Stimulated activated naive CD8-positive, alpha-beta T cell treated with anti-CD3 and anti-CD28 coated beads, Interleukin-15, Interleukin-2, amounts not matched to agents 100 U/mL and 50 U/mL, for 24 hours (primary cell): ENCODE results near the gene MID1IP1.

Experiments
- ATAC-seq: fragments of 150-1000 bp; cut with Tn5 transposase; one replicate; pipeline ENCODE4 v1.10.0; 2021
- DNase-seq: peaks from one replicate; pipeline ENCODE4 v3.0.0; 2021

Gene MID1IP1

DNA sequence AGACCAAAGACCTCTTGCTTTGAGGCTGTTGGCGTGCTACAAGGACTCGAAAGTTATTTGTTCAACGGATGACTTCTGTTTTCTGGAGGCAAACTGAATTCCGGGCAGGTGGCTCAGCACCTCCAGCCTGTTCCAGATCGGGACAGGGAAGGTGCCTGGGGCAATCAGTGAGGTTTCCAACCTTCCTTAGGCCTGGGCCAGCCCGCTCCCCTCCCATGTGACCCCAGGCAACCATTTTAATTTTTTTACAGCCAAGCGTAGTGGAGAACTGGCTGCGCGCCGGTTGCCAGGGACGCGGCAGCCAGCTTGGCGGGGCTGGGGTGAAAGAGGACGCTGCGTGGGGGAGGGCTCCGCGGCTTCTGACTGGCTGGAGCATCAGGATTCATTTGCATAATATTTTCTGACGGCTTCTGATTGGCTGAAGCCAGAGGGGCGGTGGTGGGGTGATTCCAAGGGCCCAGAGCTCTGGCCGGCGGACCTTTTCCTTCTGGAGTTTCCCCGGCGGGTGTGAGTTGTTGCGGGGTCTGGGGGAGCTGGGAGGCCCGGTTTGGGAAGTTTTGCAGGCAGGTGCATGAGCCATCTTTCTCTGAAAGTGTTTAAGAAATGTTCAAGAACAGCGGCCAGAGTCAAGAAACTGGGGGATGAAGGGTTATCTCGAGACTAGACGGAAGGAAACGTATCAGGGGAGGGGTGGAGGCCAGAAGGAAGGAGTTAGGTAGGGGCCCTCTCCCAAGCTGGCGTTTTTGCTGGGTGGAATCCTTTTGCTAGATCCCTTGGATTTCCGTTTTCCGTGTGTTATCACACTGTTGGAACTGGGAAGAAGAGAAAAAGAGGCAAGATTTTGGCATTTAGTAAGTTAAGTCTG, at the start of gene MID1IP1:
Gene MID1IP1 (plus strand): TSS at position 479 of the 865 bp plus-strand sequence. CDS start 3,488 bp downstream, outside the sequence.
- DNase-seq (peak; percentile 74), ATAC-seq (peak; percentile 47)

GRCh38 chrX:38754102-38754790, 47.0 kb upstream of the MID1IP1 start:
- ATAC-seq (no peak), DNase-seq (peak; percentile 17)

DNA sequence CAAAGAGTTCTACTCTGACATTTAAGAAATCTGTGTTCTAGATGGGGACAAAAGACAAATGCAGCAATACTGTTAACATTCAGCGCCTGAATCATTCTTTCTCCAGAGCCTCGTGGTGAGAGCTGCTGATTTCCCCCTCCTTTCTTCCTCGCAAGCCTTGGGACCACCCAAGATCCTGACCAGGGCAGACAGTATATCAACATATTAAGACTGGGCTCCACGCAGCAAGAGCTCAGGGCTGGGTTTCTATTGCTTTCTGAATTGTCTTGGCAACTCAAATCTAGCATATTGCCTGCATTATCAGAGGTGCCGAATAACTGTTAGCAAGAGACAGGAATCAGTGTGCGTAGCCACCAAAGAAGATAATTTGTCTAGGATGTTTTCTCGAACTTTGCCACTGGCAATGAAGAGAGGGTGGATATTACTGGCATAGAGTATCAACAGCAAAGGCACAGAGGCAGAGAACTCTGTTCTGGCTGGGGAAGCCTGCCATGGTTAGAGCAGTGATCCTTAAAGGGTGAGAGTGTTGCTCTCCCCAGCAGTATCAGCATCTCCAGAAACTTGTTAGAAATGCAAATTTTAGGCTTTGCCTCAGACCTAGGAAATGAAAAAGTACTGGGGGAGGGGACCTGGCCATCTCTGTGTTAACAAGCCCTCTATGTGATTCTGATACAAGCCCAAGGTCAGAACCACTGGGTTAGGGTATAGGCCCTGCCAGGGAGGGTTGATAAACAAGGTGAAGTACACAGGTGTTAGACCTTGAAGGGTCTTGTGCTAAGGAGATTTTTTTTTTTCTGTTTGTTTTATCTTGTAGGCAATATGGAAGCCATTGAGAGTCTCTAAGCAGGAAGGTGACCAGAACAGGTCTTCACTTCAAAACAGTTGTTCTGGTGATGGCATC, 46.2 kb upstream of the MID1IP1 start:
- DNase-seq (no peak), ATAC-seq (no peak)

DNA sequence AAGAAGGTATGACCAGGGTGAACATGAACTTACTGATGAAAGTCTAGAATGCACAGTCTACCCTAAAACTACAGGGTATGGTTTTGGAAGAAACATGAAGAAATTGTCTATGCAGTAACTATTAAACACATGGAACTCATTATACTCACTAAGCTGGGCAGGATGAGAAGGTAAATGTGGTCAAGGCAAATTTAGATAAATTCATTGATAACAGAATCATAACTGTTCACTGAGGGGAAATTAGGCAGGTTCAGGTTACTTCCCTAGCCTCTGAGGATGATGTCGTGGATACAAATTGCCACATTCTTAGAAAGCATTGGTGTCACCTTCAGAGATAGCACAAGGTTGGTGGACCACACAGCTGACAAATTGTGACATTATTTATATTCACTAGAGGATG, 40.4 kb upstream of the MID1IP1 start:
- ATAC-seq, result no peak
- DNase-seq, result no peak

DNA sequence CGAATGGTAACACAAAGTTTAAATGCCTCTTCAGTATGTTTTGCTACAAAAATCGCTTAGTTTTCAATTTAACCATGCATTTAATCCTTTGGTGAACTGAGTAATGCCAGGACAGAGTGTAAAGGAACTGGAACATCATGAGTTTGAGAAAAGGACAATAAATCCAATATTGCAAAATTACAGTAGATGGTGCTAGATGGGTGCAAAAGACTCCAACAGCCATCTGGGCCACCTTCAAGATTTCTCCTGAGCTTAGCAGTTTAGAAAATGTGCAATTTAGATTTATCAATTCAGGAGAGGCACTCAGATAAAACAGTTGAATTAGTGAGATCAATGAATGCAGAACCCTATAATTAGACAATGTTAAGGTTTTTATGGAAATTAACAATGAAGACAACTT, 33.2 kb upstream of the MID1IP1 start:
- no peak for DNase-seq

DNA sequence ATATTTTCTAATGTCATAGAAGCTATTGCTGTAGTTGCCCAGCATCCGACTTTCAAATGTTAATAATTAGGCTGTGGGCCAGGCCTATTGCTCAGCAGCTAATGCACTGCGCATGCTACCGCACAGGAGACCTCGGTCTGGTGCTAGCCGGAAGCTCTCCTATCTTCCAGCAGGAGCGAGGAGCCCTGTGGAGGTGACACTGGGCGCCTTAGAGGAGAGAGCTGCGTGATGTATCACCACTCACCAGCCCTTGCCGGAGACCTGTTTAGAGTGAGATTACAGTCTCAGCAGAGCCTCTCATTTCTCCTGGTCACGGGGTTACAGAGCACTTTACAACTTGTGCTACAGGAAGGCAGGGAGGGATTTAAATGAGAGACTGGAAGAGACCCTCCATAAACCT, 31.1 kb upstream of the MID1IP1 start:
- ATAC-seq, result no peak
- DNase-seq, result no peak

More for the DNA sequence above, 33.2 kb upstream of the MID1IP1 start:
- no peak for ATAC-seq

DNA sequence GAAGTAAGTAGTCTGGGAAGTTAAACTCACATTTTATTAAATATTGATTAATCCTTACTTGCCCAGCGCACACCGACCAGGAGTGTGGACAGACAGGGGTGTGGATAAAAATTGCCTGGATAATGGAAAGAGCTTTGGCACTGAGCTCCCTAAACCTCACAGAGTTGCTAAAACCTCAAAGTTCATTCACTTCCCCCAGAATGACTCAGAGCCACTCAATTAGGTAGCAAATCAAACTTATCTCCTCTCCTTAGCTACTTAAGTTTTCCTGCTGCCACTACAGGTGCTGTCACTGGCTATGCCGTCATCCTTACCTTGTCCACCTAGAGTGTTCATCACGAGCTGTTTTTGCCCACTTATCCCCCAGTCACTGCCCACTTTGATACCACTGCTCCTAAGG, 27.0 kb upstream of the MID1IP1 start:
- ATAC-seq (peak; percentile 69), DNase-seq (no peak)

DNA sequence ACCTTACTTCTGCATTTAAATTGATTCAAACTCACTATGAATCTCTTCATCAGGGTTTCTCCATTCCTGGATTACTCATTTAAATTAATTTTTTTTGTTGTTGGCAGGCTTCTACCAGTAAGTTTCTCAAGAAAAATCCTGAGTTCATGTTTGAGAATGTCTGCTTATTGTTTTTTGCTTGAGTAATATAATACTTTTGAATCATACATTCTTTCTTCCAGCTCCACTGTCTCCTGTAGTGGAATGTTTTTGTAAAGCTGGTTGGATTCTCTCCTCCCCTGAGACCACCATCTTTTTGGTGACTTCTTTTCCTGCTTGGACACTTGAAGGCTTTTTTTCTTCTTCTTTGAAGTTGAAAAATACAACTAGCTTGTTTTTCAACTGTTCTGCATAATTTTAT, 4.3 kb upstream of the MID1IP1 start:
- DNase-seq, result no peak
- ATAC-seq, result no peak

DNA sequence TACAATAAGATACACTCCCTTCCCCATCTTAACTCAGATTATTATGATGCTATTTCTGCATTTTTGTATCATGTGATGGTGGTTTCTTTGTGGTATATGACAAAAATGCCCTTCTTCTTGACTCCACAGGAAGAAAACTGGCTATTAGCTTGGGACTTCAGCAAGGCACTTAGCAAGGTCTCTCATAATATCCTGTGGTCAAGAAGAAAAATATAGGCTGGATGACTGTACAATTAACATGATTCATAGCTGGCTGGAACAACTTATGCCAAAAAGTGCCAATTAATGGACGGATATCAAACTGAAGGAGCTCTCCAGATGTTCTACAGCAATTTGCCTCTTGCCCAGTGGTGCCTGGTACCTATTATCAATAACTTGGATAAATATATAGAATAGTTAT, 2.3 kb upstream of the MID1IP1 start:
- DNase-seq (no peak), ATAC-seq (no peak)

DNA sequence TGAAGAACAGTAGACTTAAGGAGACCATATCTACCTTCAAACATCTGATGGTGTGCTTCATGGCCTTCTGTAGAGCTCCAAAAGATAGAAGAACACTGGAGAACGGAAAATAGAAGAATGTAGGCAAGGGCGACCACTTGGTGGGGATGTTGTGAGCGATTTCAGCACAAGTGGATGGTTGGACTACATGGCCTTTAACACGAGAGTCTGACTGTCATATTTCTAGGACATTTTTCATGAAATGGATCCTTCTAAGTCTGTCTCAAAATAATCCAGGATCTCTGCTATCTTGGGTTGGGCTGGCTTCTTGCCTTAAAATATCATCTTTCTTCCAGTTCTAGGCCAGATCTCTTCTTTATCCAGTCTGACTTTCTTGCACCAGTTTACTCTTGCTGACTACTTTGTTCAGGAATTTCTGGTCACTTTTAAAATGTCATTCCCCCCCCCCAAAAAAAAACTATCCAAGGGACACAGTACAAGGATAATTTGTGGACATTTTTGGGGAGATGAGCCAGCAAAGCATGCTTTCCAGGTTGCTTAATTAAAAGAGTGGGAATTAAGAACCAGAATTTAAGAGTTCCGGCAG, 1.2 kb upstream of the MID1IP1 start:
- no peak for DNase-seq
- ATAC-seq, result no peak

DNA sequence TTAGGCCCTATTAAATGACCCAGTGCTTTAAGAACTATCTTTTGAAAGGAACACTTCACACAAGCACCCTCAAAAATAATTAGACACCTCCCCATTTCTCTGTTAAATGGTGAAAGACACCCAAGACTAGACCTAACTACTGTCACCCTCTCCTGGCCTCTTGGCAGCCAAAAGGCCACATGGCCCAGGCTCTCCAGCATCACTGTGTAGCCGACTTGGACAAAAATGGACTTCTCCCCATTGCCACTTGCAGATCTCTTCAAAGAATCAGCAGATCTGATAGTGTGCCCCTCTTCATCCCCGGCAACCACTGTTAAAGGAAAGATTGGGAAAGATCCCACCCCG, 2.0 kb downstream of the MID1IP1 start:
- DNase-seq, result no peak
- ATAC-seq, result no peak

DNA sequence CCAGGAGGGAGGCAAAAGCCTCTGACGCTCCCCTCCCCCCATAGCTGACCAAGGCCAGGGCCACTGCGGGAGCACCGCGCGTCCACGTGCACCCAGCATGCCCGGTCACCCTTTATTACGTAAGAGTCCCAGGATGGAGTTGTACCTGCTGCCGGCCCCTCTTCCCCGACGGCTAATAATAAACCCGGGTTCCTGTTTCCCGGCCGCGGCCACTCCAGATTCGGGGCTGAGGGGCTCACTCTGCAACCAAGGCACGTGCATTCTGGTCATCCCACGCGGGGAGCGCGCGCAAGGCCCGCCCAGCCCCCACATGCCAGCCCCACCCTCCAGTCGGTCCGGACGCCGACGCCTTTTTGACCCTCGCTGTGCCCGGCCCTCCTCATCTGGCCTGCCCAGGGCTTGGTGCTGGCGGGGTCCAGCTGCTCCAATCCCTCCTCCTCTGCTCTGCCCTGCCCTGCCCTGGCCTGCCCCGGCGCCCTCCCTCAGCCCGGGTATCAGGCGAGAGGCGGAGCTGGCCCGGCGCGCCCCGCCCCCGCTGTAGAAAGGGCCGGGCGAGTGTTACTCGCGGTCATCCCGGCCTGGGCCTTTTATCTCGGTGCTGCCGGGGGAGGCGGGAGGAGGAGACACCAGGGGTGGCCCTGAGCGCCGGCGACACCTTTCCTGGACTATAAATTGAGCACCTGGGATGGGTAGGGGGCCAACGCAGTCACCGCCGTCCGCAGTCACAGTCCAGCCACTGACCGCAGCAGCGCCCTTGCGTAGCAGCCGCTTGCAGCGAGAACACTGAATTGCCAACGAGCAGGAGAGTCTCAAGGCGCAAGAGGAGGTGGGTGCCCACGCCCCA, 2.6 kb downstream of the MID1IP1 start:
- ATAC-seq, result peak; percentile 83
- DNase-seq, result peak; percentile 81

- DNase-seq (no peak), ATAC-seq (peak; percentile 1)
These were observed 3.1 kb downstream of the MID1IP1 start for GRCh38 chrX:38804432-38804681.

- peak; percentile 22 for DNase-seq
- no peak for ATAC-seq
These were observed 3.6 kb downstream of the MID1IP1 start for GRCh38 chrX:38804682-38805431.

GRCh38 chrX:38805432-38806389, 4.5 kb downstream of the MID1IP1 start:
- ATAC-seq (peak; percentile 38), DNase-seq (peak; percentile 64)

DNA sequence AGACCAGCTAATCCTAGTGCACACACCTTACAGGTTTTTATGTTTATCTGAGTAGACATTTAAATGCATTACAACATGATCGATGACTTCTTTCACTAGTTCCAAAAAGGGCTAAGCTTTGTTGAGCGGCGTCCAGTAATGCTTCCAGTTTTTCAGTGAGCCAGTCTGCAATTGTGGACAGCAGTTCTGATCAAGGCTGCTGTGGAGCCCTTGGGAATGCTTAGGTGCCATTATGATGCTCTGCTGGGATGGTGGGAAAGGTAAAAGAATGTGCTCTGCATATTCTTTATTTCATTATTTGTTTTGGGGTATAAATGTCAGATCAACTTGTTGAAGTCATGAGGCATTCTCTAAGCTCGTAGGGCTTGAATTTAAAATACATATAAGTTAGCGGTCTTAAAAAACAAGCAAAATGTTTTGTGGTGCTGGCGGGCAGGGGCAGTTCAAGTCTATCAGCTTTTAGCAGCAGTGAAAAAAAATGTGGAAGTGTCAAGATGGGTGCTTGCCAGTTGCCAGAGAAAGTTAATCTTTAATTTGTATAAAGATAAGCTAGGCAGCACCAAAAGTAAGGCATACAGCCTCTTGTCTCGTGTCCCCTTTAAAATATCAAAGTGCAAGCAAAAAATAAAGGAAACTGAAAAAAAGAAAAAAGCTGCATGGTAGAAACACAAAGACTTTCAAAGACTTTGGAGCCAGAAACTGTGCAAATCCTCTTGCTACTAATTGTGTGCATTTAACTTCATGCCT, 5.8 kb downstream of the MID1IP1 start:
- ATAC-seq (no peak), DNase-seq (no peak)

DNA sequence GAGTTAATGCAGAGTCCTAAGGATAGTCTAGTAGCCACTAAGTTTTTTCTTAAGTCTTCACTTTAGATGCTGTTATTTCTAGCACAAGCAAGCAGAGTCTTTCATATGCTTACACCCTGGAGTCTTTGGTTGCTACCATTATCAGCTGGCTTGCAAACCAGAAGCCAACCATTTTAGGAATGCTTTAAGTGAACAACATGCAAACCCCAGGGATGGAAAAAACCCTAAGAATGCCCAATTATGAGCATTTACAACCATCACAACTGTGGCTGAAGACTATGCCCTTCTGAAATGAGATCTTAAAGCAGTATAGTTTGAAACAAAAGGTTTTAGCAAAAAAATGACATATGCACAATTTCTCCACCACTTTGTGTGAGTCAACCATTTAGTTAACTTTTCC, 6.6 kb downstream of the MID1IP1 start:
- ATAC-seq (no peak), DNase-seq (no peak)

- DNase-seq, result no peak
These were observed 10.4 kb downstream of the MID1IP1 start for GRCh38 chrX:38811515-38812243.

More at GRCh38 chrX:38811515-38812243, 10.4 kb downstream of the MID1IP1 start:
- ATAC-seq, result peak; percentile 73
